MCF 10A (cell line): ENCODE measurements around the gene APEX1. TPM values are rescaled to one million over a fixed set of nuclear protein-coding genes. Genes with fewer than 3 reads are reported as not detected.
A peak's percentile ranks its signal among the peaks of the same experiment; 100 is the strongest.

Experiments
- BruUV-seq: library from RNA; stranded (reverse); fragments of 400-500 nt; replicated peaks from 2 replicates; lab custom pipeline; 2021; lab: Mats Ljungman, UMichigan
- CTCF ChIA-PET: fragments of 300-600 bp; sonication (Branson Sonifier 250); formaldehyde crosslinking; extraction: SDS; loops from one replicate; lab custom pipeline; 2021; ENCODE audit warnings: antibody characterized with exemption, inconsistent platforms; lab: Yijun Ruan, JAX
- POLR2A ChIA-PET: fragments of 300-600, 350-650 bp; sonication (Branson Sonifier 250); formaldehyde crosslinking; extraction: SDS; loops from one replicate; lab custom pipeline; 2020; ENCODE audit warnings: antibody characterized with exemption, inconsistent platforms; lab: Yijun Ruan, JAX
- DNase-seq: peaks from one replicate; pipeline ENCODE4 v3.0.0-alpha.2; 2018; ENCODE audit not compliant: unreplicated experiment
- H3K27ac Mint-ChIP-seq: one replicate; pipeline ENCODE4 v1.8.0; 2022; ENCODE audit warnings: mild to moderate bottlenecking, low read depth, mixed read lengths; ENCODE audit not compliant: unreplicated experiment
- H3K27me3 Mint-ChIP-seq: one replicate; pipeline ENCODE4 v1.8.0; 2022; ENCODE audit warnings: mixed read lengths; ENCODE audit not compliant: insufficient read depth, unreplicated experiment
- H3K36me3 Mint-ChIP-seq: one replicate; pipeline ENCODE4 v1.8.0; 2022; ENCODE audit warnings: mild to moderate bottlenecking, moderate library complexity, mixed read lengths; ENCODE audit not compliant: insufficient read depth, unreplicated experiment
- H3K4me1 Mint-ChIP-seq: one replicate; pipeline ENCODE4 v1.8.0; 2022; ENCODE audit warnings: mixed read lengths; ENCODE audit not compliant: insufficient read depth, unreplicated experiment
- H3K4me3 Mint-ChIP-seq: one replicate; pipeline ENCODE4 v1.8.0; 2022; ENCODE audit warnings: mild to moderate bottlenecking, moderate library complexity, mixed read lengths; ENCODE audit not compliant: unreplicated experiment
- H3K9me3 Mint-ChIP-seq: one replicate; pipeline ENCODE4 v1.8.0; 2022; ENCODE audit warnings: mixed read lengths; ENCODE audit not compliant: unreplicated experiment
- intact Hi-C: fragments of 100-400 bp; cut with micrococcal nuclease; formaldehyde crosslinking; loops from 2 replicates; pipeline ENCODE4 v1.14.1; 2022
- total RNA-seq: library from RNA; stranded (reverse); gene quantifications from 2 replicates; pipeline ENCODE4 v1.2.3, GENCODE V29; 2022
- TF ChIP-seq, protein P1 (sequence below): fragments of 200-600 bp; IDR thresholded peaks from one replicate; pipeline ENCODE4 v1.8.0; 2022; ENCODE audit warnings: antibody characterized with exemption, mild to moderate bottlenecking; ENCODE audit not compliant: unreplicated experiment

The APEX1 gene
- total RNA-seq, 1 experiment from 2014 or later: 168 TPM

DNA sequence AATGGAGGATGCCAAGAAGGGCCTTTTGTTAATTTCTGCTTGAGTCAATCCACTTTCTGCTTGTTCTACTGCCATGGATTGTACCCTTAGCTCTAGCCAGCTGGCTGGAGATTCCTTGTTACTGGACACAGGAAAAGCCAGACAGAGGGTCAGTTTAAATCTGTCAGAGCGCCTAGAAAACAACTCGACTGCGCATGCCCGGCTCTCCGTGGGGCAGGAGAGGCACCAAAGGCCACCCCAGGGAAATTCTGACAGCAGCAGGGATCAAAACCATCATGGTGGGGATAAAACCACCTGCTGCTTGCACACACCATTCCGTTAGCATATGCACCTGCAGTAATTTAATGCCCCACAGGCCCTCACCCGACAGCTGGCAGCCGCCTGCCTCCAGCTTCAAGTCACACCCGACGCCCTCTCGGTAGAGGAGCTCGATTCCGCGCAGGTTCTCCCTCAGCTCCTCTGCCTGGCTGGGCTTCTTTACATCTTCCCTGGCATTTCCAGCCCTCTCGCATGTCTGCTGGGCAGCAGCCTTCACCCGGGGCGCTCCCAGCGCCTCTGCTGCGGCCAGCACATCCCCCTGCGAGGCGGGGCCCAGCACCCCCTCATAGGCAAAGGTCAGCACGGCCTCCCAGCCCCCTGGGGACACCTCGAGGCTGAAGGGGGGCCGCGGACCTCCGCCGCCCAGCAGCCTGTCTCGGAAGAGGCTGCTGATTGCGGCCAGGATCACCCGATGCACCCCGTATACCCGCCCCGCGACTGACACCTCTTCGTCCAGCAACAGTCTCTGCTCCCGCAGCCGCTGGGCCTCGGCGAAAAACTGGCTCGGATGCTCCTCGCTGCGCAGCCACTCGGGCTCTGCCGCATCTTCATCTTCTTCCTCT is 20.1 kb upstream of the APEX1 start:
- Mint-ChIP-seq H3K4me3 (no peak overlapping the region), H3K27me3 (no peaks in the 10 kb centered on the region), H3K9me3 (no peaks in the 10 kb centered on the region), H3K4me1 (no peaks in the 10 kb centered on the region), H3K27ac (no peak overlapping the region), H3K36me3 (no peaks in the 10 kb centered on the region)
- ChIA-PET CTCF (interaction anchor here (0.6 to 1.4 kb wide), 2 partner anchors 13 to 19 kb away, joined by 3 to 4 read pairs; no protein-coding TSS in a partner anchor), POLR2A (no interaction called here)
- TF ChIP-seq, protein P1, sequence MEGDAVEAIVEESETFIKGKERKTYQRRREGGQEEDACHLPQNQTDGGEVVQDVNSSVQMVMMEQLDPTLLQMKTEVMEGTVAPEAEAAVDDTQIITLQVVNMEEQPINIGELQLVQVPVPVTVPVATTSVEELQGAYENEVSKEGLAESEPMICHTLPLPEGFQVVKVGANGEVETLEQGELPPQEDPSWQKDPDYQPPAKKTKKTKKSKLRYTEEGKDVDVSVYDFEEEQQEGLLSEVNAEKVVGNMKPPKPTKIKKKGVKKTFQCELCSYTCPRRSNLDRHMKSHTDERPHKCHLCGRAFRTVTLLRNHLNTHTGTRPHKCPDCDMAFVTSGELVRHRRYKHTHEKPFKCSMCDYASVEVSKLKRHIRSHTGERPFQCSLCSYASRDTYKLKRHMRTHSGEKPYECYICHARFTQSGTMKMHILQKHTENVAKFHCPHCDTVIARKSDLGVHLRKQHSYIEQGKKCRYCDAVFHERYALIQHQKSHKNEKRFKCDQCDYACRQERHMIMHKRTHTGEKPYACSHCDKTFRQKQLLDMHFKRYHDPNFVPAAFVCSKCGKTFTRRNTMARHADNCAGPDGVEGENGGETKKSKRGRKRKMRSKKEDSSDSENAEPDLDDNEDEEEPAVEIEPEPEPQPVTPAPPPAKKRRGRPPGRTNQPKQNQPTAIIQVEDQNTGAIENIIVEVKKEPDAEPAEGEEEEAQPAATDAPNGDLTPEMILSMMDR: no peak
- BruUV-seq: no TSS peak
- intact Hi-C loops: no loop called here
- DNase-seq: no peak

DNA sequence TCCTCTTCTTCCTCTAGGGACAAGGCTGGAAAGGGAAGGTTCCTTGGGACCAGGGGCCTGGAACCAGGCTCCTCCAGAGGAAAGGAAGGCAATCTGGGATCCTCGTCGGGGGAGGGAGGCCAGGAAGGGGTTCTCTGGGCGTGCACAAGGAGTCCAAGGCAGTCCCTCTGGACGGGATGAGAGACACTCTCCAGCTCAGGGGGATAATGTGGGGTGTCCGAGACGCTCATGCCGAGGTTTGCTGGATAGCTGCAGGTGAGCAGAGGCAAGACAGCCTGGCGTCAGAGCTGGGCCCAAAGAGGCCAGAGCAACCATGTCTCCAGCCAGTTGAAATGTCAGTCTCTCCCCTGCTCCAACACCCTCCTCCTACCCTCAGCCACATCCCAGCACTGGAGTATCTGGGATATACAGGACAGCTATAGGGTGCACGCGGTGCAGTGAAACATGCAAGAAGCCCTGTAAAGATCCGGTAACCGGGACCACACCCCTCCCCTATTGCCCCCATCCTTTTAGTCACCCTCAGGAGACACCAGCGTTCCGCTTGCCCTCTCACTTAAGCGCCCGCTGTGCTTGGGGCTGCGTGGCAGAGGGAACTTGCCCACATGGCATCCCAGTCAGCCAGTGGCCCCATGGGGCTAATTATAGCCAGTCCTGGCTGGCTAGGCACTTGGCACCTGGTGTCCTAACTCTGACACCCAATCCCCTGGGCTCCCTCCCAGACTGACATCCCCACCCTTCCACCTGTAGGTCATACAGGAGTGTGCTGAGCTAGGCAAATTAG is 19.3 kb upstream of the APEX1 start, which contains the start of gene KLHL33:
KLHL33 (minus strand) TSS at position 585 of the 781 bp plus-strand sequence; CDS start at position 230, 355 bp downstream.
- Mint-ChIP-seq H3K9me3 (no peaks in the 10 kb centered on the region), H3K27me3 (no peaks in the 10 kb centered on the region), H3K4me3 (no peak within 1 kb of the TSS), H3K4me1 (no peaks in the 10 kb centered on the region), H3K36me3 (no peaks in the 10 kb centered on the region), H3K27ac (no peak within 1 kb of the TSS)
- no peak for DNase-seq
- POLR2A ChIA-PET: no interaction called here
- CTCF ChIA-PET: interaction anchor here (0.6 to 1.4 kb wide), 4 partner anchors 18 to 177 kb away, joined by 3 to 4 read pairs (median 3); no protein-coding TSS in a partner anchor
- TF ChIP-seq, protein P1: no peak
- no TSS peak for BruUV-seq
- intact Hi-C loops: no loop called here

DNA sequence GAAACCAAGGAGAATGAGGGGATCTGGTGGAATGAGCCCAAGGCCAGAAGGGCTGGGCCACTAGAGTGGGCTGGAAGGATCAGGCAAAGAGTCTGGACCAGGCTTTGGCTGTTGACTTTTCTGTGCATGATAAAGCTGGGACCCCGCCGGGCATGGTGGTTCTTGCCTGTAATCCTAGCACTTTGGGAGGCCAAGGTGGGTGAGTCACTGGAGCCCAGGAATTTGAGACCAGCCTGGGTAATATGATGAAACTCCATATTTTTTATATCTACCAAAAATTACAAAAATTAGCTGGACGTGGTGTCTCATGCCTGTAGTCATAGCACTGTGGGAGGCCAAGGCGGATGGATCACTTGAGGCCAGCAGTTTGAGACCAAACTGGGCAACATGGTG is 18.7 kb upstream of the APEX1 start:
- peak; percentile 73 for DNase-seq
- H3K4me1 Mint-ChIP-seq: no peaks in the 10 kb centered on the region
- ChIA-PET POLR2A (interaction anchor here (0.5 to 1.4 kb wide), 3 partner anchors 19 to 36 kb away, joined by 4 read pairs; partner anchors contain the start of genes APEX1 and OSGEP), CTCF (interaction anchor here (0.6 to 1.2 kb wide), 3 partner anchors 17 to 177 kb away, joined by 3 read pairs; no protein-coding TSS in a partner anchor)
- H3K4me3 Mint-ChIP-seq: no peak overlapping the region
- no TSS peak for BruUV-seq
- no peak overlapping the region for H3K27ac Mint-ChIP-seq
- intact Hi-C loops: no loop called here
- no peaks in the 10 kb centered on the region for H3K9me3 Mint-ChIP-seq
- TF ChIP-seq, protein P1: no peak
- no peaks in the 10 kb centered on the region for H3K27me3 Mint-ChIP-seq
- H3K36me3 Mint-ChIP-seq: no peaks in the 10 kb centered on the region

DNA sequence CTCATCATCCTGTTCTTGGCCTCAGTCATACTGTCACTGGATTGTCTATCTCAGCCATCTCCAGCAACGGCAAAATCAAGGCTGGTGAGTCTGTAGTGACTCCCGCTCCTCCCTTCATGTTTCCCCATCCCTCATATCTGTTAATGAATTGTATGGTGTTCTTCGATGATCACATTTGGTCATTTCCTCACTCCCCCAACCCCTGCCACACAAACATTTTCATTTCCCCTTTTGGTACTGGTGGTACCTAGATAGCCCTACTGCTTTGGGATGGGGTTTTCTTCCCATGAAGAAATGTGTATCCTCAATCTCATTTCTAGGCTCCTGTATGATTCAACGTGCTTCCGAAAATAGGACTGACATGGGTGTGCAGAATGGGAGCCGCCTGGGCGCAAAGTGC is 16.4 kb upstream of the APEX1 start:
- ChIA-PET CTCF (interaction anchor here (1.6 kb wide), 1 partner anchor 16 kb away, joined by 7 read pairs; the partner anchor contains the start of genes APEX1 and OSGEP), POLR2A (no interaction called here)
- no TSS peak for BruUV-seq
- no peak for DNase-seq
- Mint-ChIP-seq H3K4me1 (no peaks in the 10 kb centered on the region), H3K36me3 (no peaks in the 10 kb centered on the region), H3K4me3 (no peak overlapping the region), H3K27me3 (no peaks in the 10 kb centered on the region), H3K27ac (no peak overlapping the region), H3K9me3 (no peaks in the 10 kb centered on the region)
- intact Hi-C loops: no loop called here
- TF ChIP-seq, protein P1: no peak
